K562 (cell line): ENCODE results near the gene LAIR2. TPM values are rescaled to one million over a fixed set of nuclear protein-coding genes. Genes with fewer than 3 reads are reported as not detected.

Experiments used
- DDX20 ChIP-seq: fragments of 450-650 bp; IDR thresholded peaks from 2 replicates; pipeline ENCODE4 v1.6.1; 2016; ENCODE audit warnings: missing genetic modification characterization, low read depth, mild to moderate bottlenecking, missing compliant biosample characterization, moderate library complexity
- E2F8 ChIP-seq: fragments of 450-650 bp; IDR thresholded peaks from 2 replicates; pipeline ENCODE4 v1.7.1; 2018; ENCODE audit warnings: mild to moderate bottlenecking, low read depth; ENCODE audit not compliant: partially characterized antibody
- MED1 ChIP-seq: sonication (generic); formaldehyde crosslinking; IDR thresholded peaks from 2 replicates; pipeline ENCODE4 v1.8.1; 2023; ENCODE audit warnings: missing genetic modification reagents, borderline replicate concordance
- MIER1 ChIP-seq: fragments of 450-650 bp; IDR thresholded peaks from 2 replicates; pipeline ENCODE4 v1.6.1; 2016; ENCODE audit warnings: antibody characterized with exemption, mild to moderate bottlenecking, low read depth
- RERE ChIP-seq: sonication (generic); formaldehyde crosslinking; IDR thresholded peaks from 2 replicates; pipeline ENCODE4 v1.8.0; 2023; ENCODE audit warnings: missing genetic modification reagents, mild to moderate bottlenecking, borderline replicate concordance
- TAF9B ChIP-seq: fragments of 450-650 bp; IDR thresholded peaks from 2 replicates; pipeline ENCODE4 v1.6.1; 2018; ENCODE audit warnings: mild to moderate bottlenecking; ENCODE audit not compliant: partially characterized antibody
- ZNF518B ChIP-seq: fragments of 250-450 bp; sonication (Bioruptor Pico); IDR thresholded peaks from 2 replicates; pipeline ENCODE4 v1.5.0; 2021; ENCODE audit warnings: mild to moderate bottlenecking, moderate library complexity
- polyA plus RNA-seq, 8 experiments: library from polyadenylated mRNA; depleted of rRNA in 4 of 8; stranded (reverse) in 5 of 8; unstranded in 3 of 8; fragments of >200 nt; fragmentation: Nextera tagmentation in 2 of 8; fragmentation: Illumina TruSeq in 1 of 8; extraction: Ambion mirVana in 2 of 8; extraction: Trizol in 1 of 8; gene quantifications; 2 replicates each; pipeline versions ENCODE4 v1.2.1 to v1.2.3, GENCODE V29; 2011 to 2014; ENCODE audit warnings: inconsistent platforms in 1 of 8, missing spikeins in 1 of 8
- total RNA-seq, 7 experiments: library from RNA; depleted of rRNA in 6 of 7; stranded (reverse); fragments of >200 nt in 6 of 7; fragmentation: Illumina TruSeq in 2 of 7; extraction: Trizol in 2 of 7; gene quantifications; 2 replicates each; pipeline versions ENCODE4 v1.2.1 to v1.2.3, GENCODE V29; 2011 to 2021; ENCODE audit warnings: low replicate concordance in 1 of 7

LAIR2 gene
- total and polyA plus RNA-seq, 9 of the 15 experiments (the other 6 are each of a cell fraction or from before 2014, with no cell fraction given): not detected

GRCh38 chr19:54517483-54517882, 14.9 kb downstream of the LAIR2 start (continued):
- TF ChIP-seq RERE (CRISPR knock-in tag) (no peak), MED1 (CRISPR knock-in tag) (no peak), DDX20 (tag) (0 out of 2 replicates have a peak, but pooled peaks have one; percentile 31), ZNF518B (CRISPR knock-in tag) (0 out of 2 replicates have a peak, but pooled peaks have one; percentile 11), TAF9B (no peak), E2F8 (no peak), MIER1 (peak; percentile 97)
